GM23338 (cell line): ENCODE data around the gene PPP1CA. TPM values are rescaled to one million over a fixed set of nuclear protein-coding genes. Genes with fewer than 3 reads are reported as not detected.

Source experiments
- ATAC-seq: fragments of 200-7000 bp; cut with Tn5 transposase; 3 replicates; pipeline ENCODE4 v1.9.1; 2020
- DNase-seq: peaks from one replicate; pipeline ENCODE4 v3.0.0-alpha.2; 2015; ENCODE audit warnings: low spot score
- H2AFZ ChIP-seq: fragments of 200-600 bp; sonication (generic); 2 replicates; pipeline ENCODE4 v1.8.0; 2016; ENCODE audit warnings: antibody characterized with exemption, mild to moderate bottlenecking, moderate library complexity
- H3F3A ChIP-seq: fragments of 200-600 bp; sonication (generic); replicated peaks from 2 replicates; pipeline ENCODE4 v1.8.0; 2017; ENCODE audit warnings: antibody characterized with exemption, mixed run types, low read depth
- H3K27ac ChIP-seq: fragments of 200-600 bp; sonication (generic); 2 replicates; pipeline ENCODE4 v1.6.1; 2016; ENCODE audit warnings: low read depth
- H3K27me3 ChIP-seq: fragments of 200-600 bp; sonication (generic); 2 replicates; pipeline ENCODE4 v1.8.0; 2016; ENCODE audit warnings: mild to moderate bottlenecking, mixed run types, moderate library complexity; ENCODE audit not compliant: insufficient read depth
- H3K36me3 ChIP-seq: fragments of 200-600 bp; sonication (generic); 2 replicates; pipeline ENCODE4 v1.8.0; 2016; ENCODE audit warnings: mild to moderate bottlenecking; ENCODE audit not compliant: insufficient read depth
- H3K4me1 ChIP-seq: fragments of 200-600 bp; sonication (generic); 2 replicates; pipeline ENCODE4 v1.8.0; 2016; ENCODE audit warnings: mild to moderate bottlenecking, moderate library complexity; ENCODE audit not compliant: insufficient read depth
- H3K4me2 ChIP-seq: fragments of 200-600 bp; sonication (generic); 2 replicates; pipeline ENCODE4 v1.7.1; 2017; ENCODE audit warnings: mixed run types
- H3K4me3 ChIP-seq: fragments of 200-600 bp; sonication (generic); 2 replicates; pipeline ENCODE4 v1.6.1; 2016; ENCODE audit warnings: mixed run types
- H3K79me2 ChIP-seq: fragments of 200-600 bp; sonication (generic); replicated peaks from 2 replicates; pipeline ENCODE4 v1.8.0; 2017; ENCODE audit warnings: mild to moderate bottlenecking; ENCODE audit not compliant: insufficient read depth
- H3K9me2 ChIP-seq: fragments of 200-600 bp; sonication (generic); 2 replicates; pipeline ENCODE4 v1.8.0; 2017; ENCODE audit not compliant: insufficient read depth
- H4K20me1 ChIP-seq: fragments of 200-600 bp; sonication (generic); replicated peaks from 2 replicates; pipeline ENCODE4 v1.8.0; 2017; ENCODE audit warnings: mild to moderate bottlenecking; ENCODE audit not compliant: insufficient read depth
- H3K27ac Mint-ChIP-seq: 2 replicates; pipeline ENCODE4 v1.8.0; 2020; ENCODE audit warnings: inconsistent platforms, mild to moderate bottlenecking, moderate library complexity, mixed read lengths
- H3K27me3 Mint-ChIP-seq: 3 replicates; pipeline ENCODE4 v1.8.0; 2022; ENCODE audit warnings: low read depth, mild to moderate bottlenecking, moderate library complexity, mixed read lengths, inconsistent platforms; ENCODE audit not compliant: insufficient read depth, poor library complexity
- H3K36me3 Mint-ChIP-seq: 3 replicates; pipeline ENCODE4 v1.8.0; 2021; ENCODE audit warnings: low read depth, mild to moderate bottlenecking, inconsistent platforms, moderate library complexity, mixed read lengths
- H3K4me1 Mint-ChIP-seq: 3 replicates; pipeline ENCODE4 v1.8.0; 2020; ENCODE audit warnings: mild to moderate bottlenecking, inconsistent platforms, mixed read lengths
- H3K4me3 Mint-ChIP-seq: 3 replicates; pipeline ENCODE4 v1.8.0; 2021; ENCODE audit warnings: moderate library complexity, mild to moderate bottlenecking, inconsistent platforms, mixed read lengths
- H3K9me3 Mint-ChIP-seq: 3 replicates; pipeline ENCODE4 v1.8.0; 2020; ENCODE audit warnings: moderate library complexity, mild to moderate bottlenecking, inconsistent platforms, mixed read lengths
- CREB1 ChIP-seq: fragments of 250-450 bp; sonication (Bioruptor Pico); IDR thresholded peaks from 2 replicates; pipeline ENCODE4 v1.5.0; 2020; ENCODE audit warnings: low read depth, mild to moderate bottlenecking, moderate library complexity
- ETS1 ChIP-seq: IDR thresholded peaks from 2 replicates; pipeline ENCODE4 v1.6.1; 2016; ENCODE audit warnings: antibody characterized with exemption
- EZH2 ChIP-seq: fragments of 200-600 bp; sonication (generic); IDR thresholded peaks from one replicate; pipeline ENCODE4 v1.8.0; 2017; ENCODE audit warnings: antibody characterized with exemption, mild to moderate bottlenecking, low read depth; ENCODE audit not compliant: unreplicated experiment
- EZH2phosphoT487 ChIP-seq: fragments of 200-600 bp; sonication (generic); IDR thresholded peaks from one replicate; pipeline ENCODE4 v1.8.1; 2018; ENCODE audit warnings: antibody characterized with exemption; ENCODE audit not compliant: unreplicated experiment
- NANOG ChIP-seq: IDR thresholded peaks from 2 replicates; pipeline ENCODE4 v1.6.1; 2016; ENCODE audit warnings: antibody characterized with exemption, borderline replicate concordance
- ZNF462 ChIP-seq: fragments of 250-450 bp; sonication (Bioruptor Pico); IDR thresholded peaks from 2 replicates; pipeline ENCODE4 v1.5.0; 2020; ENCODE audit warnings: mild to moderate bottlenecking, moderate library complexity
- polyA plus RNA-seq: library from polyadenylated mRNA; unstranded; fragments of >200 nt; fragmentation: Nextera tagmentation; extraction: Ambion mirVana; gene quantifications from 2 replicates; pipeline ENCODE4 v1.2.1, GENCODE V29; 2016
- total RNA-seq: library from RNA; depleted of rRNA; stranded (reverse); fragments of >200 nt; shearing (Covaris generic); gene quantifications from 2 replicates; pipeline ENCODE4 v1.2.3, GENCODE V29; 2014
- TF ChIP-seq, protein P1 (sequence below): IDR thresholded peaks from one replicate; pipeline ENCODE4 v1.6.1; 2018; ENCODE audit warnings: antibody characterized with exemption; ENCODE audit not compliant: unreplicated experiment
- TF ChIP-seq, protein P2 (sequence below), 2 experiments: fragments of 200-600 bp in 1 of 2; sonication (generic) in 1 of 2; conservative IDR thresholded peaks; 2 replicates each; pipeline versions ENCODE4 v1.5.1 to v1.6.1; 2016 to 2017; ENCODE audit warnings: antibody characterized with exemption in 2 of 2, low read depth in 2 of 2, mild to moderate bottlenecking in 2 of 2, moderate library complexity in 1 of 2

Gene PPP1CA
- total and polyA plus RNA-seq, 2 experiments from 2014 or later = 217 to 237 TPM

DNA sequence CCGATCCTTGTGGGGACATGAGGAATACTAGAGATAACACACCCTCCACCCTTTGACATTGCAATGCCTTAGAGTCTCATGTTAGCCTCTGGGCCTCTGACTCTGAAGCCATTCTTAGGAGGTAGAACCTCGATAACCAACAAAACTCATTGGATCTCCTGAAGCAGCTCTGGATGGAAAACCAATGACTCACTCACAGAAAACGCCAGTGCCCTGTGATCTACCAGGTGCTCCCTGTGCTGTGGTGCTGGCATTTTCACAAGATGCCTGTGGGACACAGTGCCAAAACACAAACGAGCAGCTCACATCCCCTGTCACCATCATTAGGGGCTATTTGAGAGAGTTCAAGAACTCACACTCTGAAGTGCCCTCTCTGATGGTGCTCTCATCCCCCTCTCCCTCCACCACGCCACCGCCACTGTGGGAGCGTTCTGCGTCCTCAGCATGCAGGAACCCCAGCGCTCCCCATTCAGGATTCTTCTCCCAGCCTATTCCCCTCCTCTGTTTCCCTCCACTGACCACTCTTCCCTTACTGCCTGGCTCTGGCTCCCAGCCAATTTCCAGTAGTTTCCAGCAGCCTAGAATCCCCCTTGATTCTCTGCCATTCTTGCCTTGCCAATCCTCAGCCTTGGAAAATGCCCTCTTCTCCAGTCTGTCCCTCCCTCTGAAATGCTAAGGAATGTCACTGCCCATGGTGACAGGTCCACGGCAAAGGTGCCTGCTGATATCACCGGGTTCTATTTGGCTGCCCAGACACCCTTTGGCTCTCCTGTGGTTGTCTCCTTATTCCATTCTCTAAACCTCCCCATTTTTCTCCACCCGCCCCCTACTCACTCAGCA, 43.6 kb downstream of the PPP1CA start:
- no peak overlapping the region for H2AFZ ChIP-seq
- no peaks in the 10 kb centered on the region; the same call in 2 of the 3 replicates for H3K9me3 Mint-ChIP-seq
- H3K27me3 ChIP-seq = peaks cover 4% of the 10 kb centered on the region; the same call in 1 of the 2 replicates
- no peaks in the 10 kb centered on the region for H3K9me2 ChIP-seq
- H3F3A ChIP-seq = 0 out of 2 replicates have a peak, but pooled peaks cover 9% of the 10 kb centered on the region
- peaks cover 28% of the 10 kb centered on the region for H3K27me3 Mint-ChIP-seq
- H3K79me2 ChIP-seq = no peaks in the 10 kb centered on the region
- H4K20me1 ChIP-seq = no peaks in the 10 kb centered on the region
- no peak overlapping the region for H3K4me3 ChIP-seq
- no peak overlapping the region for H3K27ac ChIP-seq
- TF ChIP-seq ETS1 (no peak), ZNF462 (CRISPR knock-in tag) (no peak), EZH2phosphoT487 (no peak), CREB1 (CRISPR knock-in tag) (no peak), NANOG (no peak), EZH2 (no peak)
- TF ChIP-seq, protein P1, sequence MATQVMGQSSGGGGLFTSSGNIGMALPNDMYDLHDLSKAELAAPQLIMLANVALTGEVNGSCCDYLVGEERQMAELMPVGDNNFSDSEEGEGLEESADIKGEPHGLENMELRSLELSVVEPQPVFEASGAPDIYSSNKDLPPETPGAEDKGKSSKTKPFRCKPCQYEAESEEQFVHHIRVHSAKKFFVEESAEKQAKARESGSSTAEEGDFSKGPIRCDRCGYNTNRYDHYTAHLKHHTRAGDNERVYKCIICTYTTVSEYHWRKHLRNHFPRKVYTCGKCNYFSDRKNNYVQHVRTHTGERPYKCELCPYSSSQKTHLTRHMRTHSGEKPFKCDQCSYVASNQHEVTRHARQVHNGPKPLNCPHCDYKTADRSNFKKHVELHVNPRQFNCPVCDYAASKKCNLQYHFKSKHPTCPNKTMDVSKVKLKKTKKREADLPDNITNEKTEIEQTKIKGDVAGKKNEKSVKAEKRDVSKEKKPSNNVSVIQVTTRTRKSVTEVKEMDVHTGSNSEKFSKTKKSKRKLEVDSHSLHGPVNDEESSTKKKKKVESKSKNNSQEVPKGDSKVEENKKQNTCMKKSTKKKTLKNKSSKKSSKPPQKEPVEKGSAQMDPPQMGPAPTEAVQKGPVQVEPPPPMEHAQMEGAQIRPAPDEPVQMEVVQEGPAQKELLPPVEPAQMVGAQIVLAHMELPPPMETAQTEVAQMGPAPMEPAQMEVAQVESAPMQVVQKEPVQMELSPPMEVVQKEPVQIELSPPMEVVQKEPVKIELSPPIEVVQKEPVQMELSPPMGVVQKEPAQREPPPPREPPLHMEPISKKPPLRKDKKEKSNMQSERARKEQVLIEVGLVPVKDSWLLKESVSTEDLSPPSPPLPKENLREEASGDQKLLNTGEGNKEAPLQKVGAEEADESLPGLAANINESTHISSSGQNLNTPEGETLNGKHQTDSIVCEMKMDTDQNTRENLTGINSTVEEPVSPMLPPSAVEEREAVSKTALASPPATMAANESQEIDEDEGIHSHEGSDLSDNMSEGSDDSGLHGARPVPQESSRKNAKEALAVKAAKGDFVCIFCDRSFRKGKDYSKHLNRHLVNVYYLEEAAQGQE = no peak
- TF ChIP-seq, protein P2, sequence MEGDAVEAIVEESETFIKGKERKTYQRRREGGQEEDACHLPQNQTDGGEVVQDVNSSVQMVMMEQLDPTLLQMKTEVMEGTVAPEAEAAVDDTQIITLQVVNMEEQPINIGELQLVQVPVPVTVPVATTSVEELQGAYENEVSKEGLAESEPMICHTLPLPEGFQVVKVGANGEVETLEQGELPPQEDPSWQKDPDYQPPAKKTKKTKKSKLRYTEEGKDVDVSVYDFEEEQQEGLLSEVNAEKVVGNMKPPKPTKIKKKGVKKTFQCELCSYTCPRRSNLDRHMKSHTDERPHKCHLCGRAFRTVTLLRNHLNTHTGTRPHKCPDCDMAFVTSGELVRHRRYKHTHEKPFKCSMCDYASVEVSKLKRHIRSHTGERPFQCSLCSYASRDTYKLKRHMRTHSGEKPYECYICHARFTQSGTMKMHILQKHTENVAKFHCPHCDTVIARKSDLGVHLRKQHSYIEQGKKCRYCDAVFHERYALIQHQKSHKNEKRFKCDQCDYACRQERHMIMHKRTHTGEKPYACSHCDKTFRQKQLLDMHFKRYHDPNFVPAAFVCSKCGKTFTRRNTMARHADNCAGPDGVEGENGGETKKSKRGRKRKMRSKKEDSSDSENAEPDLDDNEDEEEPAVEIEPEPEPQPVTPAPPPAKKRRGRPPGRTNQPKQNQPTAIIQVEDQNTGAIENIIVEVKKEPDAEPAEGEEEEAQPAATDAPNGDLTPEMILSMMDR (conservative IDR thresholded peaks at IDR 0.05; ENCODE audit: low read depth in 2 of 2) = no peak
- peaks cover 9% of the 10 kb centered on the region for H3K4me1 ChIP-seq
- H3K4me3 Mint-ChIP-seq = no peak overlapping the region
- H3K36me3 Mint-ChIP-seq = no peaks in the 10 kb centered on the region; the same call in 2 of the 3 replicates
- no peak for ATAC-seq
- H3K36me3 ChIP-seq = no peaks in the 10 kb centered on the region
- H3K4me2 ChIP-seq = no peak overlapping the region
- no peak for DNase-seq
- peaks cover 23% of the 10 kb centered on the region for H3K4me1 Mint-ChIP-seq
- no peak overlapping the region for H3K27ac Mint-ChIP-seq
